HG03095 (cell line): ENCODE results near the gene GHSR.

Source experiments
- ATAC-seq: cut with Tn5 transposase; IDR thresholded peaks from one replicate; pipeline ENCODE4 v1.9.1; 2021; ENCODE audit warnings: moderate library complexity; ENCODE audit not compliant: unreplicated experiment

Gene GHSR

GRCh38 chr3:172447611-172448579 lies at the start of gene GHSR:
Gene GHSR (minus strand): TSS chr3:172448456. CDS start chr3:172448413, 43 bp downstream.
- no peak for ATAC-seq

DNA sequence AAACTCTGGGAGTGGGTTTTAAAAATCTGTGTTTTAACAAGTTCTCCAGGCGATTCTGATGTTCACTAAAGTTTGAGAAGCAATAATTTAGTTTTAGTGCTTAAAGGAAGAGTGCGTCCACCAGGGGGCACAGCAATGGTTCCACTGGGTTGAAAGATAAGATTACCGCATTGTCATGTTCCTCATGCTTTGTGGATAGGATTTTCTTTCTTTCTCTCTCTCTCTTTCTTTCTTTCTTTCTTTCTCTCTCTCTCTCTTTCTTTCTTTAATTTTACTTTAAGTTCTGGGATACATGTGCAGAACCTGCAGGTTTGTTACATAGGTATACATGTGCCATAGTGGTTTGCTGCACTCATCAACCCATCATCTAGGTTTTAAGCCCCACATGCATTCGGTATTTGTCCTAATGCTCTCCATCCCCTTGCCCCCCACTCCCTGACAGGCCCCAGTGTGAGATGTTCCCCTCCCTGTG lies 42.0 kb upstream of the GHSR start:
- peak; percentile 82 for ATAC-seq

- no peak for ATAC-seq
These were observed 29.9 kb upstream of the GHSR start for GRCh38 chr3:172478116-172478515.

DNA sequence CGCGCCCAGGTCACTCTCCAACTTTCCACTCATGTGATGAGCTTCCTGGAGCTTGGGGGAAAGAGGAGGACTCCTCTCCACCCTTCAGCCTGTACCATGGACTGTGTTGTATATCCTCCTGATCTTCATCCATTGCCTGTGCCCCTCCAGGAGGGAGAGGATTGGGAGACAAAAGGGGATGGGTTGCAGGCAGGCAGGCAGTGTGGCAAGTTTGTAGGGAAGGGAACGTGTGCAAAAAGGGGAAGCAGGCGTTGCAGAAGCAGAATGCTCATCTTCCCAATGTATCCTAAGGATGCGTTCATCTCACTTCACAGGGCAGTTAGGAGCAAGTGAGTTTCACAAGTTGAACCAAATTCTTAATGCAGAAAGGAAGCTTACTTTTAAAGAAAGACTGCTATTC lies 28.1 kb upstream of the GHSR start:
- ATAC-seq = no peak

DNA sequence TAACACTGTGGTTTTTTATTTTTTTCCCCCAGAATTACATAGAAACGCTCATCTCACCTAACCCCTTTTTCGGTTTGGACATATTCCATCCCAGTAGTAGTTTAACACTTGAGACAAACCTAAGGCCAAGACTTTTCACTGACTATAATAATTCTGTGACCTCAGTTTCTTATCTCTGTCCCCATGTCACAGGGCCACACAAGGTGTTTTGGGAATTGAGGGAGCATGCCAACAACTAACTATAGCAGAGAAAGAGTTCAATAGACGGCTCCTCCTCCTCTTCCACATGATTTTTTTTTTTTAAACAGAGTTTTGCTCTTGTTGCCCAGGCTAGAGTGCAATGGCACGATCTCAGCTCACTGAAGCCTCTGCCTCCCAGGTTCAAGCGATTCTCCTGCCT lies 27.4 kb upstream of the GHSR start:
- ATAC-seq = no peak

DNA sequence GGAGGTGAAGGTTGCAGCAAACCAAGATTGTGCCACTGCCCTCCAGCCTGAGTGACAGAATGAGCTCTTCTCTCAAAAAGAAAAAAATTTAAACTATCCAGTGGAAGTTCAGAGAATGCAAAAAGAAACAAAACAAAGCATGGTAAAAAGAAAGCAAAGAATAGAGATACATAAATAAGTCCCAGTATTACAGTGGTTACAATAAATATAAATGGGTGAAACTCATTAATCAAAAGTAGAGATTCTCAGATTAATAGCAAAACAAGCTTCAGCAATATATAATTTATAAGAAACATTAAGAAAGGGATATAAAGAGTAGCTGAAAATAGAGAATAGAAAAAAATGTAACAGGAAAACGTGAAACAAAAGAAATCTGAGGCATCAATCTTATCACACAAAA lies 23.6 kb upstream of the GHSR start:
- ATAC-seq = no peak

DNA sequence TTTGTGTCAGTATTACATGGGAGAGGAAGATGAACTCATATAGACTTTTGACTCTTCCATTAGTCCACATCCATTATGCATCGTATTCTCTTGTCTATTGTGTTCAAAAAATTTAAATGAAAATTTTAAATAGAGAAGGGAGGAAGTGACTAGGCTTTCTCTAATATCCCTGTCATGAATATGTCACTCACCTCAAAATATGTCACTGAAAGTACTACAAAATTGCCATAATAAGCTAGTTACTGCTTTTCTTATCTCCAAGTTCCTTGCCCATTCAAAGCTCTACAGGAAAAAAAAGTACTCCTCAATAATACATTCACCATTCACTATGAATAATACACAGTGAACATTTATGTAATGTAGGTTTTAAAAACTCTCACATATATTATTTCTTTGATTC lies 22.3 kb upstream of the GHSR start:
- ATAC-seq = no peak

DNA sequence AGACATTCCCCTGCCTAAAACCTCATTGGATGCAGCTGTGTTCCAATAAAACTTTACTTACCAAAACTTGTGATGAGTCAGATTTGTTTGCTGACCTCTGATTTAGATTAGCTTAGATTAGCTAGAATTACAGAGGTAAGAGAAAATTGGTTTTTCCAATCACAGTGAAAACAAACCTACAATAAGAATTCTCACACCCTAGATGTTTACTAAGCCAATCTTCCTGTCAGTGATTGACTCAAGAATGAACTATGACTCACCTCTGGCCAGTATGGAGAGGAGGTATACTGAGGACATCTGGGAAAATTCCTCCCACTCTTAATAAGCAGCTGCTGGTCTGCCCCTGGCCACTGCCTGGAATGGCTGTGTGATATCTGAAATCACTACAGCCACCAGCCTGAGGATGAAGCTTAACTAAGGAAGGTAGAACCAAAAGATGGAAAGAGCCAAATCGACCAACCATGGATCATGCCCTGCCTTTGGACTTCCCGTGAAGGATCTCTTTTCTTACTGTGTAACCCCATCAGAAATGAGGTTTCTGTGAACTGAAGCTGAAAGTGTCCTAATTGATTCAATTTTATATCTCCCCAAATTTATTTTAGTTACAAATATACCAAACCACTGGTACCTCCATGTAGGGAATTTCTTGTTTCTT lies 19.0 kb upstream of the GHSR start:
- no peak for ATAC-seq

DNA sequence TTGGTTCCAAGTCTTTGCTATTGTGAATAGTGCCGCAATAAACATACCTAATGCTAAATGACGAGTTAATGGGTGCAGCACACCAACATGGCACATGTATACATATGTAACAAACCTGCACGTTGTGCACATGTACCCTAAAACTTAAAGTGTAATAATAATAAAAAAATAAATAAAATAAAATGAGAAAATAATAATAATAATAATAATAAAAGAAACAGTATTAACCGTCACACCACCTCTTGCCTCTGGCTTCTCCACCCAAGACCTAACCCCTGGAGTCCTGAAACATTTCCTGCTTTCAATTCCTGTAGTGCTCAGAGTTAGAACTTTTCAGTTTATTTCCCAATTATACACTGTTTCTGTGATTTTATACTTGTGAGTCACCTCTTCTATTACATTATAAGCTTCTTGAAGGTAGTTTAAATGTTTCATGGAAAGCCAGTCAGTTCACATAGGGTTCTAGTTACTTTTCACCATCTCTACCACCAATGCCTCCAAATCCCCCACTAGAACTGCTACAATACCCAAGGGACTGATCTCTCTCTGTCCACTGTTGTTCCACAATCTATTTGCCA lies 18.4 kb upstream of the GHSR start:
- no peak for ATAC-seq

DNA sequence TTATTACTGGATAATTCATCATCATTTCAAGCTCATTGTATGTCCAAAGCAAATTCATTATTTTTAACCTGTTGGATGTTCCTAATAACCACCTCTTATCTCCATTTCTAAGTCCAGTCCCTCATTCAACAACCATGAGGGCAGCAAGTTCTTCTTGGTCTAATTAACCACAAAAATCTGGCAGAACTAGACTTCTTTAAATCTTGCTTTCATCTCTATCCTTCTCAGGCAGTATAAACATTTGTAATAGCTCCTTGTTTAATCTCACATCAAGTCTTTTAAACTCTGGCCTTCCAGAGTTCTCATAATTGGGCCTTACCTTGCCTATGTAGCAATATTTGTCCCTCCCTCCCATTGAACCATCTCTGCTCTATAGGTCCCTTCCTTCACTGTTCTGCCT lies 17.0 kb upstream of the GHSR start:
- no peak for ATAC-seq

GRCh38 chr3:172464306-172464705 lies 16.1 kb upstream of the GHSR start:
- no peak for ATAC-seq

DNA sequence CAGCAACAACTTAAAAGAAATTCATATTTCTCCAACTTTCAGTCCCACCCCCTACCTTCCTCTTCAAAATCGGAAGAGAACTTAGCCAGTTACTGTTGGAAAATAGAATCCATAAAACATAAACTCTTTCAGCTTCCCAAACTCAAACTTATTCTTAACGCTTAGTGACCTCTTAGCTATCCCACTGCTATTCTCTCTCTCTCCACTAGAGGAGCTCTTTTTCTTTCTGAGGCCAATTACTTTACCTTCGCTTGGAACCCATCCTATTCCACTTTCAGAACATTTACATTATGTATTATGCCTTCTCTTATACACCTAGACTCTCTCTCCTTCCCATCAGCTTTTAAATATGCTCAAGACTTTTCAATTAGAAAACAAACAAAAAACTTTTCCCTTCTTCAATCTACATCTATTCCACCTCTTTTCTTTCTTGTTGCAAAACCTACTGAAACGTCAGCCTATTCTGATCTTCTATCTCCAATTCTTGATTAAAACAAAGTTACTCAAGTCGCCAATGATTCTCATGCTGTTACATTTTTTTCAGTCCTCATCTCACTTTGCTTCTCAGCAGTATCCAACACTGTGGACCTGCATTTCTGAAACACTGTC lies 13.4 kb upstream of the GHSR start:
- ATAC-seq = peak; percentile 69

GRCh38 chr3:172456404-172456803 lies 8.1 kb upstream of the GHSR start:
- ATAC-seq = no peak

DNA sequence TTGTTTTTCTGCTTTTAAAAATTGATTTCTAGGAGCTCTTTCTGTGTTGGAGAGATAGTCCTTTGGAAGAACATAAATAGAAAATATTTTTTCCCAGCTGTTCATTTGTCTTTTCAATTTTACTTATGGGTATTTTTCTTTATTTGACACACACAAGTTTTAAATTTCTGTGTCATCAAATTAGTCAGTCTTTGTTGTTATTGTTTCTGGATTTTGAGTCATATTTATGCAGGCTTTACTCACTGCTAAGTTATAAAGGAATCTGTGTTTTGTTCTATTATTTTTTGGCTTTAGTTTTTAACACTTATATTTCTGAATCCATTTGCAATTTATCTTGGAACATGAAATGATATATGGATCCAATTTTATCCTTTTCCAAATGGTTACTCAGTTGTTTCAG lies 5.9 kb upstream of the GHSR start:
- no peak for ATAC-seq

- no peak for ATAC-seq
These were observed 1.4 kb upstream of the GHSR start for GRCh38 chr3:172449466-172450149.

GRCh38 chr3:172448661-172449465 lies 607 bp upstream of the GHSR start:
- no peak for ATAC-seq

- ATAC-seq = no peak
These were observed 2.1 kb downstream of the GHSR start for GRCh38 chr3:172446198-172446597.

DNA sequence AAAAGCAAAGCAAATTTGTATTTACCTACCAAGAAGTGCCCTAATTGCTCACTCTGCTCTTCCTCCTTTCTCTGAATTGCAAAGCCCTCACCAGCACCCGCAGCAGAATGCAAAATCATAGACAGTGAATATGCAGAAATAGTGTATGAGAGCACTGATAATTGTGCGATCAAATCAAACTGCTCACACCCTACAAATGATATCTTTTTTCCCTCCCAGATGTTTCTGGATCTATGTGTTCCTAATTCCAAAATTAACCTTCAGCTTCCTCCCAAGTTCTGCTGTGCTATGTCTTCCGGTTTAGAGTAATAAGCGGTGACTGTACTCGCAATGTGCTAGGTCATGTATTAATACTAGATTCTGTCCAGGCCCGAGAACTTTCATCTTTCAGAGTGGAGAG lies 3.4 kb downstream of the GHSR start:
- ATAC-seq = no peak

DNA sequence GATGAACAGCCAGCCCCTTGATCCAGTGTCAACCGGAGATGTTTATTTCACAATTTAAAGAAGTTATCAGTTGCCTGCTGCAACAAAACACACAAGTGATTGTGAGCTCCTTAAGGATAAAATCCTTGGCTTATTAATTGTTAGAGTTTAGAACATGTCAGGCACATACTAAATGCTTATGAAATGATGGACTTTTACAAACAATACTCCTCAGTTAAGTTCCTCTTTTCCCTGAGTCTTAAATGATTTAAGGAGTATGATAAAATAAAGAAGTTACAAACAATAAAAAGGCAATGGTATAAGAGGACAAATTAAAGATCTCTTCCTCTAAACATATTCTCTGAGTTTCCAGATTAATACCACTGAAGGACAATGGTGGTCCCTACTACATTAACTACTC lies 5.7 kb downstream of the GHSR start:
- no peak for ATAC-seq

GRCh38 chr3:172441581-172441980 lies 6.7 kb downstream of the GHSR start:
- ATAC-seq = no peak
